ENCODE results near the gene SYT11.
"Not testable (repeated sequence)": the region's sequence is repeated elsewhere in the genome, so short reads cannot be mapped to it uniquely, and the experiment has no call there.

SYT11 gene
- total RNA-seq = 31.9 to 59.8 reads per million in 2 donors

- DNase-seq = peak; percentile 90
Measured at GRCh38 chr1:155859234-155859829, at the start of gene SYT11. TSS of gene SYT11 (plus strand) at chr1:155859567. CDS start at chr1:155859762, 195 bp downstream.

- DNase-seq = no peak
Measured at GRCh38 chr1:155812878-155813277, 46.5 kb upstream of the SYT11 start.

GRCh38 chr1:155813672-155814071 is 45.7 kb upstream of the SYT11 start:
- DNase-seq = no peak

- DNase-seq = no peak
Measured at GRCh38 chr1:155816351-155816750, 43.0 kb upstream of the SYT11 start.

DNA sequence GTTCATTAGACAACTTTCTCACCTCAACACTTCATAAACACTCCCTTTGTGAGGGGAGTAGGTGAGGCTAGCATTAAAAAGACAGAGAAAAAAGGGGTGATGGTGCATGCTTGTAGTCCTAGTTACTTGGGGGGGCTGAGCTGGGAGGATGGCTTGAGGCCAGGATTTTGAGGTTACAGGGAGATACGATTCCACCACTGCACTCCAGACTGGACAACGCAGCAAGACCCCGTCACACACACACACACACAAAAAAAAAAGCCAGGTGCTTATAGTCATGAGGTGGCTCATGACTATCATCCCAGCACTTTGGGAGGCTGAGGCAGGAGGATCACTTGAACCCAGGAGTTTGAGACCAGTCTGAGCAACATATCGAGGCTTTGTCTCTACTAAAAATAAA is 31.9 kb upstream of the SYT11 start:
- no peak for DNase-seq

- no peak for DNase-seq
Measured at GRCh38 chr1:155831279-155831976, 27.9 kb upstream of the SYT11 start.

DNA sequence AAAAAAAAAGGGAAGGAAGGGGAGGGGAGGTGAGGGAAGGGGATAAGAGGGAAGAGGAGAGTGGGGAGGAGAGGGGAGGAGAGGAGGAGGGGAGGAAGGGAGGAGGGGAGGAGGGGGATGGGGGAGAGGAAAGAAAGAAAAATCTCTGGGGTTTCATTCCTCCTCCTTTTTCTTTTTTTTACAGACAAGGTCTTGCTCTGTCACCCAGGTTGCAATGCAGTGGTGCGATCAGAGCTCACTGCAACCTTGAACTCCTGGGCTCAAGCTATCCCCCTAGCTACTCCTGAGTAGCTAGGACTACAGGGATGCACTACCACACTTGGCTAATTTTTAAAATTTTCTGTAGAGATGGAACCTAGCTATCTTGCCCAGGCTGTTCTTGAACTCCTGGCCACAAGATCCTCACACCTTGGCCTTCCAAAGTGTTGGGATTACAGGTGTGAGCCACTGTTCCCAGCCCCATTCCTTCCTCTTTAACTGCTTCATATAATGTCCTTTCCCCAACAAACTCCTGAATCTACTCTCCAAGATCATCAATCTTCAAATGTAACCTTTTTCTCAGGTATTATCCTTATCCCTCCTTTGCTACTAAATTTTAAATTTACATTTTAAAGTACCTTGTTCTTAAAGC is 25.6 kb upstream of the SYT11 start:
- DNase-seq = no peak

- DNase-seq = no peak
Measured at GRCh38 chr1:155834296-155834926, 25.0 kb upstream of the SYT11 start.

DNA sequence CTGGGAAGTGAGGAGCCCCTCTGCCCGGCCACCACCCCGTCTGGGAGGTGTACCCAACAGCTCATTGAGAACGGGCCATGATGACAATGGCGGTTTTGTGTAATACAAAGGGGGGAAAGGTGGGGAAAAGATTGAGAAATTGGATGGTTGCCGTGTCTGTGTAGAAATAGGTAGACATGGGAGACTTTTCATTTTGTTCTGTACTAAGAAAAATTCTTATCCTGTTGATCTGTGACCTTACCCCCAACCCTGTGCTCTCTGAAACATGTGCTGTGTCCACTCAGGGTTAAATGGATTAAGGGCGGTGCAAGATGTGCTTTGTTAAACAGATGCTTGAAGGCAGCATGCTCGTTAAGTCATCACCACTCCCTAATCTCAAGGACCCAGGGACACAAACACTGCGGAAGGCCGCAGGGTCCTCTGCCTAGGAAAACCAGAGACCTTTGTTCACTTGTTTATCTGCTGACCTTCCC is 24.4 kb upstream of the SYT11 start:
- not testable (repeated sequence) for DNase-seq

- no peak for DNase-seq
Measured at GRCh38 chr1:155835548-155835947, 23.8 kb upstream of the SYT11 start.

GRCh38 chr1:155840386-155840785 is 19.0 kb upstream of the SYT11 start:
- no peak for DNase-seq

DNA sequence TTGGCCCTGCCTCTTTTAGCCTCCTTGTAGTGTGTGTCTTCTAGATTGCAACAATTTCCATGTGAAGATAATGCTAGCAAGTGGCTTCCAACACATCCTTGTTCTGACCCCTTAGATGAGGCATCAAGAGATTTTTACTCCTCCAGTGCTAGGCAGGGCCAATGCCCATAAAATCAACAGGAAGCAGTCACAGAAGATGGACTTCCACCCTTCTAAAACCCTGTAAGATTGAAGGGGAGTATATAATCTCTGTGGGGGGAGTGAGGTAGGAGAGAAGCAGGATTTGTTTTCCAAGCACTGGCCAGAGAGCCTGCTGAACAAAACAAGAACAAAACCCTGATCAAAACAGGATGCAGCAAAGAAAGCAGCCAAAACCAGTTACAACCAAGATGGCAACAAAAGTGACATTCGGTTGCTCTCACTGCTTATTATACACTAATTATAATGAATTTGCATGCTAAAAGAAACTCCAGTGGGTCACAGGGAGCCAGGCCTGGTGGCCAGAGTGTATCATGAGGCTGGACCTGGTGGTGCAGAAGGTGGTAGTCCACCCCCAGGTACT is 14.4 kb upstream of the SYT11 start:
- DNase-seq = no peak

DNA sequence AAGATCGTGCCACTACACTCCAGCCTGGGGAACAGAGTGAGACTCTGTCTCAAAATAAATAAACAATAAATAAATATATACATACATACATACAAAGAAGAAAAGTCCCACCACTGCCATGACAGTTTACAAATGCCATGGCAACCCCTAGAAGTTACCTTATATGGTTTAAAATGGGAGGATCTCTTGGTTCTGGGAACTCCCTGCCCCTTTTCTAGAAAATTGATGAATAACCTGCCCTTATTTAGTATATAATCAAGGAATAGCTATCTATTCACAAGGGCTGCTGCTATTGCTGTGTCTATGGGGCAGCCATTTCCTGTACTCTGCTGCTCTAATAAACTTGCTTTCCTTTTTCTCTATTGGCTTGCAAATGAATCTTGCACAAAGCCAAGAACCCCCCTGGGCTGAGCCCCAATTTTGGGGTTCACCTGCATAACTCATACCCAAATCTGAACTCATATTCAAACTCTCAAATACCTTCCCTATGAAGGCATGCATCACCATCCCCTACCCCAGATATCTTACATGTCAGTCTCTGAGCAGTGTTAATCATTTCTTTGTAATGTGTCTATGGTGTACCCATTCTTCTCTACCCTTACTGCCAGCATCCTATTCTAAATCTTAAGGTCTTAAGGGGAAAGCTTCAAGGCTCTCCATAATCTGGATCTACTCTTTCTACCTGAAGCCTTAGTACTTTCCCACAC is 11.4 kb upstream of the SYT11 start:
- DNase-seq = no peak

DNA sequence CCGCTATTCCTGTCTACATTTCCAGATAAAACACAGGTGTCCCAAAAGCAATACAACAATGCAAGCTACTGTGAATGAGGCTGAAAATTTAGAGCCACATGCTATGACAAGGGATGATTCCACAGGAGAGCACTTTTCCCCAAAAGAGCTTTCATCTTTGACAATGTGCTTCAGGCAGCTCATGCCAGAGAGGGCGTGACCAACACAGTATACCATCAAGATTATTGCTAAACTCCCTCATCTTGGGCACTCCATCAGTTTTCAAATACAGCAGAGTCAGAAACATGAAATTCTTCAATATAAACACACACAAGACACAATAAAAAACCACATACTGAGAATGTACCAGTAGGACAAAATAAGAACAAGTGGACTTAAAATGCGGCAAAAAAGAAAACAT is 9.0 kb upstream of the SYT11 start:
- no peak for DNase-seq

- DNase-seq = no peak
Measured at GRCh38 chr1:155856257-155856974, 3.0 kb upstream of the SYT11 start.

- peak; percentile 80 for DNase-seq
Measured at GRCh38 chr1:155856975-155857930, 2.1 kb upstream of the SYT11 start, which contains the start of gene GON4L. TSS of gene GON4L (minus strand) at chr1:155857214. CDS start at chr1:155853780, 3,434 bp downstream.

DNA sequence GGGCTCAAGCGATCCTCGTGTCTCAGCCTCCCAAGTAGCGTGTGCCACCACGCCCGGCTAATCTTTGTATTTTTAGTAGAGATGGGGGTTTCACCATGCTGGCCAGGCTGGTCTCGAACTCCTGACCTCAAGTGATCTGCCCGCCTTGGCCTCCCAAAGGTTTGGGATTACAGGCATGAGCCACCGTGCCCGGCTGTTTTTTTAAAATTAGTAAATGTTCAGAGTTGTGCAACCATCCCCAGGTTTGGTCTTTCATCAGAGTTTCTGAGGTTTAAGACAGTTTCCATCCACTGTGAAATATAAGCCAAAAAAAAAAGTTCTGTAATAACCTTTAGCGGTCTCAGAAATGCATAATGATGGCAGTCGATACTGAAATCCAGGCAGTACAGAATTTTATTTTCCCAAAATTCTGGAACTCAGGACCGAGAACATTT is 550 bp upstream of the SYT11 start:
- no peak for DNase-seq

GRCh38 chr1:155859881-155860871 is 809 bp downstream of the SYT11 start:
- DNase-seq = peak; percentile 48

DNA sequence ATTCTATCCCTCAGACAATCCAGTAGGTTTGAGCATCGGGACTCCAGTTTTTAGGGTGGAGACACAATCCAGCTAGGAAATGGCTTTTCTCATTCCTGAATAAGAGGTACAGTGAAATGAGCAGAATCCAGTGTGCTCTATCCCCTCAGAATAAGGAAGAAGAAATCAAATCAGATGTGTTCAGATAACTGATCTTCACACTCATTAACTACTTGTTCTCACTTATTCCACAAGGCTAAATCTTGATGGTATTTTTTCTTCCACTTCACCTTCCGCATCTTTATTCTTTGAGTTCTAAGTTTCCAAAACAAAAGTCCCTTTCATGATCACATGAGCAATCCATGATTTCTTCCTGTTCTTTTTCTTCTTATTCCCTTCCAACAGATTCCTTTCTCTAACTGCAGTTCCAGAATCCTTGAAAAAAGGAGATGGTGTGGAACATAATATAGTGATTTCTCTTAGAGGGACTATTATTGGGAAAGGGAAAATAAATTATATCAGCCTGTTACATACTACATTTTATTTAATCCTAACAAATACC is 1.7 kb downstream of the SYT11 start:
- DNase-seq = no peak

Measured in T-helper 9 cell (primary cell).